PFSK-1 (cell line): ENCODE results near the gene ATG16L1.

Source experiments
- FOXP2 ChIP-seq: optimal IDR thresholded peaks from 2 replicates; pipeline ENCODE3; 2011; ENCODE audit warnings: borderline replicate concordance, control low read depth, inconsistent platforms; ENCODE audit not compliant: insufficient read depth; ENCODE audit errors: extremely low read length, extremely low read depth
- POLR2AphosphoS5 ChIP-seq: IDR thresholded peaks from 2 replicates; pipeline ENCODE4 v1.6.1; 2012; ENCODE audit warnings: low read depth, mild to moderate bottlenecking, control low read depth, low read length, moderate library complexity
- SIN3A ChIP-seq: IDR thresholded peaks from 2 replicates; pipeline ENCODE4 v1.6.1; 2012; ENCODE audit warnings: mild to moderate bottlenecking, low read length, moderate library complexity, borderline replicate concordance; ENCODE audit not compliant: insufficient read depth
- TAF1 ChIP-seq: IDR thresholded peaks from 2 replicates; pipeline ENCODE4 v1.6.1; 2012; ENCODE audit warnings: low read length, control low read depth, borderline replicate concordance; ENCODE audit not compliant: insufficient read depth
- TF ChIP-seq, protein P1 (sequence below), 2 experiments: IDR thresholded peaks; 2 replicates each; pipeline versions ENCODE4 v1.6.1 to v1.8.0; 2011 to 2012; ENCODE audit warnings: low read depth in 2 of 2, low read length in 2 of 2, control low read depth in 1 of 2, inconsistent platforms in 1 of 2, mild to moderate bottlenecking in 1 of 2, moderate library complexity in 1 of 2; ENCODE audit not compliant: insufficient read depth in 1 of 2

ATG16L1 gene

DNA sequence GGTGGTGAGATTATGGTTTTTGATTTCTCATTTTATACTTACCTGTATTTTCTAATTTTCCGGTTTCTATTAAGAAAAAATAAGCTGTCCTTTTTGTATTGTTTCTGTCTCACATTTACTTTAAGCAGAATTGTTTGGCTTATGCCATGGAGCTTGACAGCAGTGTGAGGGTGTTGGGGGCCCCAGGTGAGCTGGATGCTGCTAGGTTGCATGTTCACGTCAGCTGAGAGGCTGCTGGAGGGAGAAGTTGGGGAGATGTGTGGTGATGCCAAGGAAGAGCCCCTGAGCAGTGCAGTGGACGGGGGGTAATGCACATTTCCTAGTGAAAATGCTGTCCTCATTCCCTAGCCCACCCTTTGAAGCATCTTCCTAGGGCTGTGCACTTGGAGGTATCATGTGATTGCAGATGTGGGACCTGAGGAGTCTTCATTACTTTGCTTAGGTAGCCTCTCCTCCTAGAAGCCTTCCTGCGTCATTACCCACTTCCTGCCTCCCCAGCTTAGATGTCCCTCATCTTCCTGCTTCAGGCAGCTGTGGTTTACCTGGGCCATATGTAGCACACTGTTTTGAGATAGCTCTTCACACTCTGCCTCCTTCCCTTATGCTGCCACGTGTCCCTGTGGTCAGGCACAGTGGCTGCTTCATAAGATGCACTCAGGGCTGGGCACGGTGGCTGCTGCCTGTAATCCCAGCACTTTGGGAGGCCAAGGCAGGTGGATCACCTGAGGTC, 16.2 kb downstream of the ATG16L1 start:
- TF ChIP-seq SIN3A = no peak
- TF ChIP-seq, protein P1, sequence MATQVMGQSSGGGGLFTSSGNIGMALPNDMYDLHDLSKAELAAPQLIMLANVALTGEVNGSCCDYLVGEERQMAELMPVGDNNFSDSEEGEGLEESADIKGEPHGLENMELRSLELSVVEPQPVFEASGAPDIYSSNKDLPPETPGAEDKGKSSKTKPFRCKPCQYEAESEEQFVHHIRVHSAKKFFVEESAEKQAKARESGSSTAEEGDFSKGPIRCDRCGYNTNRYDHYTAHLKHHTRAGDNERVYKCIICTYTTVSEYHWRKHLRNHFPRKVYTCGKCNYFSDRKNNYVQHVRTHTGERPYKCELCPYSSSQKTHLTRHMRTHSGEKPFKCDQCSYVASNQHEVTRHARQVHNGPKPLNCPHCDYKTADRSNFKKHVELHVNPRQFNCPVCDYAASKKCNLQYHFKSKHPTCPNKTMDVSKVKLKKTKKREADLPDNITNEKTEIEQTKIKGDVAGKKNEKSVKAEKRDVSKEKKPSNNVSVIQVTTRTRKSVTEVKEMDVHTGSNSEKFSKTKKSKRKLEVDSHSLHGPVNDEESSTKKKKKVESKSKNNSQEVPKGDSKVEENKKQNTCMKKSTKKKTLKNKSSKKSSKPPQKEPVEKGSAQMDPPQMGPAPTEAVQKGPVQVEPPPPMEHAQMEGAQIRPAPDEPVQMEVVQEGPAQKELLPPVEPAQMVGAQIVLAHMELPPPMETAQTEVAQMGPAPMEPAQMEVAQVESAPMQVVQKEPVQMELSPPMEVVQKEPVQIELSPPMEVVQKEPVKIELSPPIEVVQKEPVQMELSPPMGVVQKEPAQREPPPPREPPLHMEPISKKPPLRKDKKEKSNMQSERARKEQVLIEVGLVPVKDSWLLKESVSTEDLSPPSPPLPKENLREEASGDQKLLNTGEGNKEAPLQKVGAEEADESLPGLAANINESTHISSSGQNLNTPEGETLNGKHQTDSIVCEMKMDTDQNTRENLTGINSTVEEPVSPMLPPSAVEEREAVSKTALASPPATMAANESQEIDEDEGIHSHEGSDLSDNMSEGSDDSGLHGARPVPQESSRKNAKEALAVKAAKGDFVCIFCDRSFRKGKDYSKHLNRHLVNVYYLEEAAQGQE (IDR thresholded peaks at IDR 0.05; ENCODE audit: insufficient read depth in 1 of 2, low read depth in 2 of 2, low read length in 2 of 2) = no peak
- no peak for TF ChIP-seq TAF1
- TF ChIP-seq POLR2AphosphoS5 = no peak
- no peak for TF ChIP-seq FOXP2

DNA sequence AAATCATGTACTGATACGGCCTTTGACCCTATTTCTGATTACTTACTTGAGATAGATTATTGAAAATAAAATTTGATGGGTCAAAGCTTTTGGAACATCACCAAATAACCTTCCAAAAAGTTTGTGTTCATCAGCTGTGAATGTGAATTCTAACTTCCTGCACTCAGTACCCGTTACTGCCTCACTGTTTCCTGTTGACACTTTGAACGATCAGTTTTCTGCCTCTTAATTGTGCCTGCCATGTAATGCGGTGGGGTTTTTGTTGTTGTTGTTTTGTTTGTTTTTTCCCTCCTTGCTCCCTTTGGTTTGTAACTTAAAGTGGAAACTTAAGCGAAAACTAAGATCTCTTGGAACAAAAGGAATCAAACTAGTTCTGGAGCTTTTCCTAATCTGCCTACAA, 18.9 kb downstream of the ATG16L1 start:
- TF ChIP-seq, protein P1 (IDR thresholded peaks at IDR 0.05; ENCODE audit: insufficient read depth in 1 of 2, low read depth in 2 of 2, low read length in 2 of 2) = no peak
- TF ChIP-seq SIN3A = no peak
- no peak for TF ChIP-seq POLR2AphosphoS5
- no peak for TF ChIP-seq FOXP2
- no peak for TF ChIP-seq TAF1

DNA sequence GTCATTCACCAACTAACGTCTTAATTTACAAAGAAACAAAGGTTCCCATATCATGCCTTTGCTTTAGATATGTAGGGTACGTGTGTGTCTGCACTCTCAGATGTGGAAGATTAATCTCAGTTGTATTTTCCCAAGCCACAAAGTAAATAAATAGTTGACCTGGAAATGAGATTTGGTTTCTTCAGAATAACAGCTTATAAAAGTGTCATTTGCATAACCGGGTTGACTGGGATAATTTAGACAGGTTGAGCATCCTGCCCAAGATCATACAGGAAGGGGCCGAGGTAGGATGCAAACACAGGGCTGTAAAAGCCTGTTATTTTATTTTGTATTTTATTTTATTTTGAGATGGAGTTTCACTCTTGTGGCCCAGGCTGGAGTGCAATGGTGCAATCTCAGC, 19.5 kb downstream of the ATG16L1 start:
- TF ChIP-seq, protein P1 (IDR thresholded peaks at IDR 0.05; ENCODE audit: insufficient read depth in 1 of 2, low read depth in 2 of 2, low read length in 2 of 2) = no peak
- TF ChIP-seq SIN3A (no peak), FOXP2 (no peak), TAF1 (no peak), POLR2AphosphoS5 (no peak)

DNA sequence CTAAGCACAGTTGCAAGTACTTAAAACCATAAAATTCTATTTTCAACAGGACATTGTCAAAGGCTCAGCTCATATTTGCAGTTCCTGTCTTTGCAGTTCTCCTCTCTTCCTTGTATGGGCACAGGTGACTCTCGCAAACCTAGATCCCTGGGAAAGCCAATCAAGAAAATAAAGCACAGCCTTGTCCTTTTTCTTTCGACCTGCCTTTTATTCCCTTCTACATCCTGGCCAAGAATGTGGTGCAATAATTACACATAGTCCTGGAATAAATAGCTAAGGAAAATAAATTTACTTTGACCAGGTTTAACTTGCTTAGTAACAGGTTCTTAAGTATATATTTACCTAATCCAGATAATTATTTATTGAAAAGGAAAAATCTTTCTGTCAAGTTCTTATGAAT, 20.2 kb downstream of the ATG16L1 start:
- TF ChIP-seq, protein P1 (IDR thresholded peaks at IDR 0.05; ENCODE audit: insufficient read depth in 1 of 2, low read depth in 2 of 2, low read length in 2 of 2) = no peak
- TF ChIP-seq TAF1 (no peak), POLR2AphosphoS5 (no peak), SIN3A (no peak), FOXP2 (no peak)
